DMS 273 (cell line): Measurements from ENCODE around the gene GFPT1.
"Not testable (repeated sequence)": the region's sequence is repeated elsewhere in the genome, so short reads cannot be mapped to it uniquely, and the experiment has no call there.

Experiments
- DNase-seq: peaks from one replicate; lab custom pipeline; 2025; ENCODE audit not compliant: unreplicated experiment; lab: John Stamatoyannopoulos, UW

Gene GFPT1

DNA sequence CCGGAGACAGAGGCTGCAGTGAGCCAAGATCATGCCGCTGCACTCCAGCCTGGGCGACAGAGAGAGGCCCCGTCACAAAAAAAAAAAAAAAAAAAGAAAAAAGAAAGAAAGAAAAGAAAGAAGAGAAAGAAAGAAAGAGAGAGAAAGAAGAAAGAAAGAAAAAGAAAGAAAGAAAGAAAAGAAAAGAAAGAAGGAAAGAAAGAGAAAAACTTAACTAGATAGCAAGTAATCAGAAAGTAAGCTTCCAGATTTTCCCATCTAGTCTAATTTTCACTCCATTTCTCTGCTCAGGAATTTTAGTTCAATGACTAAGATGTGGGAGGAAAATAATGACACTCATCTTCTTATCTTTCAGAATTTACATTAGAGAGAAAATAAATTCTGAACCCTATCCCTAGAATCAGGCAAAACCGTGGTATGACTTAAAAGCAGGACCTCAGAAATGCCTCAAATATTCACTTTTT is 2.4 kb downstream of the GFPT1 start:
- DNase-seq = no peak

DNA sequence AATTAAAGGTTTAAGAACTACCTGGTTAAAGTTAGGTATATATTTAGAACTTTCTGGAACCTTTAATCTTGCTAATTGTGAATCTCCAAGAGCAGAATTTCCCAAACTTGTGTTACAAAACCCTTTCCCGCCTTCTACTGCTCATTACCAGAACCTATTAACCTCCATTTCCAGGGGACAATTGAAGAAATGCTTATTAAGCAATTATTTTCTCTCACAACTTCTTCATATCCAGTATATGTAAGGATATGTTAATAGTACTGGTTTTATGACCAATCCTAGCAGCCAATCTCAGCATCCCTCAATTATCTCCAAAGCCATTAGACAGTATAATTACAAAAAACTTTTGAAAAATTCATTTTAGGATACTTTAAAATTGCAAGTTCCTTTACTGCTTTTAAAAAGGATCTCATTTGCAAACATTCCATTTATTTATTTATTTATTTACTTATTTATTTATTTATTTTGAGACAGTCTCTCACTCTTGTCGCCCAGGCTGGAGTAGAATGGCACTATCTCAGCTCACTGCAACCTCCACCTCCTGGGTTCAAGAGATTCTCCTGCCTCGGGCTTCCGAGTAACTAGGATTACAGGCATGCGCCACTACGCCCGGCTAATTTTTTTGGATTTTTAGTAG is 3.7 kb downstream of the GFPT1 start:
- DNase-seq = no peak

GRCh38 chr2:69382547-69382946 is 4.5 kb downstream of the GFPT1 start:
- DNase-seq = no peak

GRCh38 chr2:69381337-69381737 is 5.7 kb downstream of the GFPT1 start:
- DNase-seq = no peak

DNA sequence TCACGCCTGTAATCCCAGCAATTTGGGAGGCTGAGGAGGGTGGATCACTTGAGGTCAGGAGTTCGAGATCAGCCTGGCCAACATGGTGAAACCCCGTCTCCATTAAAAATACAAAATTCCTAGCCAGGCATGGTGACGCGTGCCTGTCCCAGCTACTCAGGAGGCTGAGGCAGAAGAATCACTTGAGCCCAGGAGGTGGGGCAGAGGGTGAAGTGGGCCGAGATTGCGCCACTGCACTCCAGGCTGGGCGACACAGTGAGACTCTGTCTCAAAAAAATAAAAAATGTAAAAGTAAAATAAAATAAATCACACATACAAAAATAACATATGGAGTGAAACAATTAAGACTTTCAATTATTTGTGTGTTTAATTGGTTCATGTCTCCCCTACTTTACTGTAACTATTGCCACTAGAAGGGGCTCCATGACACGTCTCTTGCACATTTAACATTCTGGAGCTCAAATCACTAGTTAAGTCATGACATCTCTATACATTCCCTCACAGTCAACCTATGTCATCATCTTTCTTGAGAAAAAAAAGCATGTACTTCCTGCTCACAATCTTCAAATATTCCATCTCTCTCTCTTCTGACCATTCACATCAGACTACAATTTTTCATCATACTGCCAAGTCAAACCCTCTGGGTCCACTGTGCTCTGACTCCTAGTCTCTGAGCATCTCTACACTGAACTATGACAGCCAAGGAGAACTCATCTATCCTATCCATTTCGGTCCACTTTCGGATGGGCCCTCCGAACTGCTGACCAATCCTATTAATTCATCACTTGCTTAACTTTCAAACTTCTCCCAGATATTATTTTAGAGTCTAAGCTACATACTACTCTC is 6.7 kb downstream of the GFPT1 start:
- no peak for DNase-seq

DNA sequence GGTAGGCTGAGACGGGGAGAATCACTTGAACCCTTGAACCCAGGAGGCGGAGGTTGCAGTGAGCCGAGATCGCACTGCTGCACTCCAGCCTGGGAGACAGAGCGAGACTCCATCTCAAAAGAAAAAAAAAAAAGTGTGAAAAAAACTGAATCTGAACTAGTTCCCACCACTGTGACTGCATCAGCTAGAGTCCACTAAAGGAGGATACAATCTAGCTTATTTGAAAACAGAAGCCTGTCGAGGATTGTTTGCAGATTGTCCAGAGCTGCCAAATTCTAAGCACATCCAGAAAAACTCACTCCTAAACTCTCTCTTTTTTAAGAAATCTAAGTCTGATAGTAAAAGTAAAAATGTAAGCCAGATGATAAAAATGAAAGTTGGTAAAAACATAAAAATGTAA is 10.6 kb downstream of the GFPT1 start:
- DNase-seq = no peak

GRCh38 chr2:69375494-69376353 is 11.3 kb downstream of the GFPT1 start:
- peak; percentile 61 for DNase-seq

DNA sequence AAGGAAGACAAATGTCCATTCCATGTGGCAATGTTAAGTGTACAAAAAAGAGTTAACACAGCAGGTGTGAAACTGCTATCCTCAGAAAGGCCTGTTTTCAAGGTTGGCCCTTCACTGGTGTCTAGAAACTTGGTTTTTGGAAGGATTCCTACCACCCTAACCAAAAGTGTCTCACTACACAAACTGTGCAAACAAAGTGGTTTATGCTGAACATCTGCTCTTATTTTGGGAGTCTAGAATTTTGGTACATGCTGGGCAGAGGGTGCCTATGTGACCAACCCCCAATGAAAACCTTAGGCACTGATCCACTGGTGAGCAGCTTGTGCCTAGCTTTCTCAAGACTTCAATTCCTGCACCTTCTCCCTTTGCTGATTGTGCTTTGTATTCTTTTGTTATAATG is 14.3 kb downstream of the GFPT1 start:
- DNase-seq = no peak

DNA sequence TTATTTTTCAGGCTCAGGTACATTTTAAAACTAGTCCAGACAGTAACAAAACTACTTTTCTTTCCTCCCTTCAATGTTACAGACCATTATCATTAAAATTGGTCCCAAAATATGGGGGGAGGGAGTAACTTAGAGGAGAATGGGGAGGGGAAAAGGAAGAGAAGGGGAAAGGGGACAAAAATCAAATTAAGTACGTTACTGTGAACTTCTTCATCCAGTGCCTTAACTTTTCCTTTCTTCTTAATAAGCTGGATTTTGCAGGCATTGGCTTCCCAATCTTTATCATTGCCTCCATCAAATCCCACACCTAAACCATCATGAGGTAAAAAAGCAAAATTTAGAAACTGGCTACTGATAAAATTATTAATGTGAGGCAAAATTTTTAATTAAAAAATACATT is 17.2 kb downstream of the GFPT1 start:
- no peak for DNase-seq

DNA sequence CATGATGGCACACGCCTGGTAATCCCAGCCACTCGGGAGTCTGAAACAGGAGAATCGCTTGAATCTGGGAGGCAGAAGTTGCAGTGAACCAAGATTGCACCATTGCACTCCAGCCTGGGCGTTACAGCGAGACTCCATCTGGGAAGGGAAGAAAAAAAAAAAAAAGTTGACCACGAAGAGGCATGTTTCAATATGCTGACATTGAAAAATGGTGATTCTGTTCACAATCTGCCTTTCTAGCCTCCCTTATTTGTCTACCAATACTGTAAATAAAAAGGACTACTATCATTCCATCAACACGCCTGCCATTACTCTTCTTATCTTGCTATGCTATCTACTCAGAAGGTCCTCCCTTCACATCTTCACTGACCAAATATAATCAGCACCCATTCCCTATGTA is 18.4 kb downstream of the GFPT1 start:
- no peak for DNase-seq

DNA sequence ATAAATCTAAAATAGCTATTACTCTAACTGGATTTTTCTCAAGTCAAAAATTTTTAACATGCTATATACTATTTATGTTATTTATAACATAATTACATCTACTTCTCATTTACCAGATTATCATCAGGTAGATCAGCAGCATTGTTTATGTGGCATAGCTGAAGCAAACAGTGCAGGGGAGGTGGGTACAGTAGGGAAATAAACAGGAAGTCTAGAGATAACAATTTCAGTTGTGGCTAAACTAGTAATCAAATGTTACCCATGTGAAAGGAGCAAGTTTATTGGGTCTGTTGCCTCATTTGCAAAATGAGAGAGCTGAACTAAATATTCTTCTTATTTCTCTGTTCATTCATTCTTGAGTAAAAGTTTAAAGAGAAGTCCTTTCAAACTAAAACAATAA is 27.7 kb downstream of the GFPT1 start:
- no peak for DNase-seq

GRCh38 chr2:69358914-69359313 is 28.1 kb downstream of the GFPT1 start:
- DNase-seq = no peak

- no peak for DNase-seq
Observed at GRCh38 chr2:69356471-69356870, 30.6 kb downstream of the GFPT1 start.

- DNase-seq = not testable (repeated sequence)
Observed at GRCh38 chr2:69354976-69355375, 32.1 kb downstream of the GFPT1 start.

GRCh38 chr2:69353360-69353759 is 33.7 kb downstream of the GFPT1 start:
- no peak for DNase-seq

DNA sequence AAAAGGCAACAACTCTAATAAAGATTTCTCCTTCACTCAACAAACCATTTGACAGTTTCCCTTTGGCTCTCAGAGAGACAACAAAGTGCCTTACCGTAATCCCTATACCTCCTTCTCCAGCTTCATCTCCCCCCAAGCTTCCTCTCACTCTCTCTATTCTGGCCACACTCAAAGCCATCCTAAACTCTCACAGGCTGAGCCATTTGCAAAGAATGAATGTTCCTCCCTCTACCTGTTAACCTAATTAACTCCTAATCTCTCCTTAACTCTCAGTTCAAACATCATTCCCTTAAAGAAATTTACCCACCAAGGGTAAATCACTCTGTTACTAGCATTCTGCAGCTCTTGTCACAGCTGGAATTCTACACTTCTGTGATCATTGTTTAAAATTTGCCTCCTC is 38.2 kb downstream of the GFPT1 start:
- DNase-seq = no peak

DNA sequence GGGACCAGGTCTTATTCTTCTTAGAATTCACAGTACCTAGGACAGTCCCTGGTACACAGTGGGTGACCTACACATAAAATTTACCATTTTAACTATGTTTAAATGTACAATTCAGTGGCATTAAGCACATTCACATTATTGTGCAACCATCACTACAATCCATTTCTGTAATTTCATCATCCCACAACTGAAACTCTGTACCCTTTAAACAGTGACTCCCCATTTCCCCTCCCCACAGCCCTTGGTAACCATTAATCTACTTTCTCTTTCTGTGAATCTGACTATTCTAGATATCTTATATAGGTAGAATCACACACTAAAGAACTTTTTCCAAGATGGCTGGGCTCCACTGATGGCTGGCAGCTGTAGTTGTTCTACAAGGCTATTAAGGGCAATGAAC is 41.6 kb downstream of the GFPT1 start:
- DNase-seq = no peak

DNA sequence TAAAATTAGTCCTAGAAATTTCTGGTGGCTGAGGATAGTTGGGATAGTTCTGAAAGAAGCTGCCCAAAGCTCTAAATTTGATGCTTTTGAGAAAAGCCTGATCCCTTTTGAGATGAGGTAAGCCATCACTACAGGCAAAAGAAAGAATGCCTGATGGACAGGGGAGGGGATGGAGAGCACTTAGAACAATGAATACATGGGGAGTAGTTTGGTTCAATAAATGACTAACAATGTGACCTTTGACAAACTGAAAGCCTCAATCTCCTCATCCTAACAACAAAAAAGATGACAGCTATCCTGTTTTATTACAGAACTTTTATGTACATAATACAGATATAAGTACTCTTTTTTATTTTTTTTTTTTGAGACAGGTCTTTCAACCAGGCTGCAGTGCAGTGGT is 42.7 kb downstream of the GFPT1 start:
- DNase-seq = no peak

DNA sequence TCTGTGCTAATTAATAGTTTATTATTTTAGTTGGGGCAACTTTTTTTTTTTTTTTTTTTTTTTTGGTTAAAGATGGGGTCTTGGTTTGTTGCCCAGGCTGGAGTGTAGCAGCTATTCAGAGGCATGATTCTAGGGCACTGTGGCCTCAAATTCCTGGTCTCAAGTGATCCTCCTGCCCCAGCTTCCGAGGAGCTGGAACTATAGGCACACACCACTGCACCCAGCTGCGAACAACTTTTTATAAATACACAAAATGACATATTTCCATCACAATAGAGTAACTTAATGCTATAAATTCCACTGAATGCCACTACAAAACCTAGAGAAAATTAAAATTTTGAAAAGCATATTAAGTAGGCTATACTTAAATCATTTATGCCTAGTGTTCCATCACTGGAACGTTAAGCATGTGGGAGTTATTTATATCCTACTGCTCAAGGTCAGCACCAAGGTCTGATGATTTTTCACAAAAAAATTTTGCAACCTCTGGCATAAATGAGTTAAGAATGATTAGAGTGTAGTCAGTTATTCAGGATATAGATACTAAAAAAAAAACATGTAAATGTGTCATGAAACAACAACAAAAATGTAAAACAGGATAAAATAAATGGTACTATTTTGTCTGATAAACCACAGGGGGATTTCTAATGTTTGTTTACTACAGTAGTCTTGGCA is 46.8 kb downstream of the GFPT1 start:
- no peak for DNase-seq

DNA sequence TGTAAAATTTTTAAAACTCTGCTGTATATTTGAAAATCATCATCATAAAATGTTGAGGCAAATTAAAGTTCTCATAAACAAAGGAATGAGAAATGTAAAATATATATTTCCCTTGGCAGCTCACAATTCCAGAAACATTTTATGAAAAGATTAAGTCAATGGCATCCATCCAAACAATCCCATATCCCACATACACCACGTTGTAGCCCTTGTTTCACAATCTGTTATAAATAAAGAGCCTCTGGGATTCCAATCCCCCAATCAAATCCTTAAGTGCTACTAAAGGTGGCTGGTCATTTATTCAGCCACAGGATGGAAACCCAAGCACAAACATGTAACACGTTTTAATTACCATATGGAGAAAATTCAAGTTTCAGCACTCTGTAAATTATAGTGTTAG is 51.7 kb downstream of the GFPT1 start:
- DNase-seq = no peak

GRCh38 chr2:69333352-69333751 is 53.7 kb downstream of the GFPT1 start:
- DNase-seq = no peak
